ENCODE results near the gene PACS2.

Gene PACS2

DNA sequence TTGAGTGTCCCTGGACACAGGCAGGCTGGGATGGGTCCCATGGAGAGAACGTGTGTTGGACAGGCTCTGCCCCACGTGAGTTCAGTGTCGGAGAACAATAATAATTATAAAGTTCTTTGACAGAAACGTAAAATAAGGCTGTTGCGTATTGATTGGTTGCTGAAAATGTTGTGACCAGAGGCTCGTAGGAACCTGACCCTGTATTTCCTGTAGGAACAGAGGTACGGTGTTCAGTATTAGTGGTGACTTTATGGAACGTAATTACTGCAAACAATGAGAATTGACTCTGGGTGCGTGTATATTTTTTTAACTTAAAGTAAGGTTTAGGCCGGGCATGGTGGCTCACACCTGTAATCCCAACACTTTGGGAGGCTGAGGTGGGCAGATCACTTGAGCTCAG is 112.9 kb downstream of the PACS2 start:
- TF ChIP-seq, protein P1, sequence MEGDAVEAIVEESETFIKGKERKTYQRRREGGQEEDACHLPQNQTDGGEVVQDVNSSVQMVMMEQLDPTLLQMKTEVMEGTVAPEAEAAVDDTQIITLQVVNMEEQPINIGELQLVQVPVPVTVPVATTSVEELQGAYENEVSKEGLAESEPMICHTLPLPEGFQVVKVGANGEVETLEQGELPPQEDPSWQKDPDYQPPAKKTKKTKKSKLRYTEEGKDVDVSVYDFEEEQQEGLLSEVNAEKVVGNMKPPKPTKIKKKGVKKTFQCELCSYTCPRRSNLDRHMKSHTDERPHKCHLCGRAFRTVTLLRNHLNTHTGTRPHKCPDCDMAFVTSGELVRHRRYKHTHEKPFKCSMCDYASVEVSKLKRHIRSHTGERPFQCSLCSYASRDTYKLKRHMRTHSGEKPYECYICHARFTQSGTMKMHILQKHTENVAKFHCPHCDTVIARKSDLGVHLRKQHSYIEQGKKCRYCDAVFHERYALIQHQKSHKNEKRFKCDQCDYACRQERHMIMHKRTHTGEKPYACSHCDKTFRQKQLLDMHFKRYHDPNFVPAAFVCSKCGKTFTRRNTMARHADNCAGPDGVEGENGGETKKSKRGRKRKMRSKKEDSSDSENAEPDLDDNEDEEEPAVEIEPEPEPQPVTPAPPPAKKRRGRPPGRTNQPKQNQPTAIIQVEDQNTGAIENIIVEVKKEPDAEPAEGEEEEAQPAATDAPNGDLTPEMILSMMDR (conservative IDR thresholded peaks at IDR 0.05; ENCODE audit: low read depth, low read length), result no peak
- no peak overlapping the region for H3K4me3 ChIP-seq (ENCODE audit: low read length)
- DNase-seq (ENCODE audit: low read depth), result no peak

DNA sequence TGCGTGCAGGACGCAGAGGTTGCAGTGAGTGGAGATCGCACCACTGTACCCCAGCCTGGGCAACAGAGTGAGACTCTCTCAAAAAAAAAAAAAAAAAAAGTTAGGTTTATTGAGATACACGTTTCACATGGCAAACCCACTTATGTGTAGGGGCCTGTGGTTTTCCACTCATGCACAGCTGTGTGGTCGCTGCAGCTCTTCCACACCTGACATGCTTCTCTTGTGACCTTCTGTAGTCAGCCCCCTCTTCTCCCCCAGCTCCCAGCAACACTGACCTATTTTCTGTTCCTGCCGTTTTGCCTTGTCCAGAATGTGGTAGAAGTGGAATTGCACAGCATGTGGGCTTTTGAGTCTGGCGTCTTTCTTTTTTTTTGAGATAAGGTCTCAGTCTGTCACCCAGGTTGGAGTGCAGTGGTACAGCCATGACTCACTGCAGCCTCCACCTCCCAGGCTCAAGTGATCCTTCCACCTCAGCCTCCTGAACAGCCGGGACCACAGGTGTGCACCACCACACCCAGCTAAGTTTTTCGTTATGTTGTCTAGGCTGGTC is 113.5 kb downstream of the PACS2 start:
- TF ChIP-seq, protein P1 (conservative IDR thresholded peaks at IDR 0.05; ENCODE audit: low read depth, low read length), result no peak
- H3K4me3 ChIP-seq (ENCODE audit: low read length), result no peak overlapping the region
- DNase-seq (ENCODE audit: low read depth), result no peak

DNA sequence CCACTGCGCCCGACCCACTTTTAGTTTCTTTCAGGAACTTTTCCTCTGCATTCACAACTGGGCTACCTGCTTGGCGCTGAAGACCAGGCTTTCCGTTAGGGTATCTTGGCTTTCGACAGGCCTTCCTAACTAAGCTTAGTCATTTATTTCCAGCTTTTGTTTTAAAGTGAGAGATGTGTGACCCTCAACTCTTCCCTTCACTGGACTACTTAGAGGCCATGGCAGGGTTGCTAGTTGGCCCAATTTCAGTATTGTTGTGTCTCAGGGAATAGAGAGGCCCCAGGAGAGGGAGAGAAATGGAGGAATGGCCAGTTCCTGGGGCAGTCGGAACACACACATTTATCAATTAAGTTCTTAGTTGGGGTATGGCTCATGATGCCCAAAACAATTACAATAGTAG is 115.5 kb downstream of the PACS2 start:
- TF ChIP-seq, protein P1 (conservative IDR thresholded peaks at IDR 0.05; ENCODE audit: low read depth, low read length), result no peak
- no peak for DNase-seq (ENCODE audit: low read depth)

DNA sequence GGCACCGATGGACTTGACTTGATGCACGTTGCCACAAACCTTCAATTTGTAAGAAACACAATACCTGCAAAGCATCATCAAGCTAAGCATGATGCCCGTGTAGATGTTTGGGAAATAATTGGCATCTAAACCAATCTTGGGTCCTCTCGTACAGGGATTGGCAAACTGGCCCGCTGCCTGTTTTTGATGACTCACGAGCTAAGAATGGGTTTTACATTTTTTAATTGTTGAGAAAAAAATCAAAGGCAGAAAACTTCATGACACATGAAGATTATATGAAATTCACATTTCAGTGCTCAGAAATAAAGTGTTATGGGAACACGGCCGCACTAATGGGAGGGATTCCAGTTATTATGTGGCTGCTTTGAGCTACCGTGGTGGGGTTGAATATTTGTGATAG is 116.0 kb downstream of the PACS2 start:
- peak; percentile 86 for DNase-seq (ENCODE audit: low read depth)
- H3K4me3 ChIP-seq (ENCODE audit: low read length), result no peak overlapping the region
- TF ChIP-seq, protein P1 (conservative IDR thresholded peaks at IDR 0.05; ENCODE audit: low read depth, low read length), result no peak

More for the DNA sequence above, 115.5 kb downstream of the PACS2 start:
- H3K4me3 ChIP-seq (ENCODE audit: low read length), result no peak overlapping the region

DNA sequence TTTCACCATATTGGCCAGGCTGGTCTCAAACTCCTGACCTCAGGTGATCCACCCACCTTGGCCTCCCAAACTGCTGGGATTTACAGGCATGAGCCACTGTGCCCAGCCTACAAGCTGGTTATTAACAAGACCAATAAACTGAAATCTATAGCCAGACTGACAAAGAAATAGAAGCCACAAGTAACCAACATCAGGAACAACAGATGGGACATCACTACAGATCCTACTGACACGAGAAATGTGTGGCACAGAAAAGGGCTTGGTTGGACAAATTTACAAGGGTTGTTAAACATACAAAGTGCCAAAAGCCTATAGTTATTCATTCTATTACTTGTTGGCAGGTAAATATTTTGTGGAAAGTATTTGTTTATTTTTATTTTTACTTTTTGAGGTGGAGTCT is 116.7 kb downstream of the PACS2 start:
- DNase-seq (ENCODE audit: low read depth), result no peak
- no peak overlapping the region for H3K4me3 ChIP-seq (ENCODE audit: low read length)
- TF ChIP-seq, protein P1 (conservative IDR thresholded peaks at IDR 0.05; ENCODE audit: low read depth, low read length), result no peak

DNA sequence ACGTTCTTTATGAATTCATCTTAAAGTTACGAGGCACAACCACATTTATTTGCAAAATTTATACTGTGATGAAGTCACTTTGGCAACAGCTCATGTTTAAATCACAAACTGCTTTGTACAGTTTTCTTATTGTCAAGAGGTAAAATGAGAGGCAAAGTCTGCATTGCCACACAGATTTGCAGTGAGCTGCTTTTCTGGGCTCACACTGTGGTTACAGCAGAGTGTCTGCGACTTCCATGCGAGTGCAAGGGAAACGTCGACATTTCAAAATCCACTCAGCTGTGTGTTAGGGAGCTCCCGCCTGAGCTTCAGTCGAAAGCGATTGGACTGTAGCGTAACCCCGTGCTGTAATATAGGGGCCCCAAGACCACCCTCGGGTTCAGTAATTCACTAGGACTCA is 118.1 kb downstream of the PACS2 start:
- no peak overlapping the region for H3K4me3 ChIP-seq (ENCODE audit: low read length)
- TF ChIP-seq, protein P1 (conservative IDR thresholded peaks at IDR 0.05; ENCODE audit: low read depth, low read length), result no peak
- DNase-seq (ENCODE audit: low read depth), result no peak

DNA sequence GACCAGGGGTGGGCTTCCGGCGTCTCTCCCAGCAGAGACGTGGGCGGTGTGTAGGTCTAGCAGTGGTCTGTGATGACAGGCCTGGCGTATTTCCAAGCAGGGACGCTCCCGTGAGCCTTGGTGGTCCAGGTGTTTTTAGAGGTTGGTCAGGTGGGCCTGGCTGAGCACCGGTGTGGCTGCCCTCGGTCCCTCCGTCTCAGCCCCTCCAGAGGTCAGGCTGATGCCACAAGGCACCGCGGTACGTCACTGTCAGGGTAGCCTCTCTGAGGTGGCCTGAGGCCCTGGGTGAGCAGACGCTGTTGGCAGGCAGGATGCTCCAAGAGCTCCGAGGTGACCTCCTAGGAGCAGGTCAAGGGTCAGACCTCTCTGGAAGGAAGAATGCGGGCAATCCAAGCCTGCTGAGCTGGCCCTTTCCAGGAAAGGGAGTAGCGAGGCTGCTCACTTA is 118.6 kb downstream of the PACS2 start:
- DNase-seq (ENCODE audit: low read depth), result no peak
- TF ChIP-seq, protein P1 (conservative IDR thresholded peaks at IDR 0.05; ENCODE audit: low read depth, low read length), result no peak
- no peak overlapping the region for H3K4me3 ChIP-seq (ENCODE audit: low read length)

All from retinal pigment epithelial cell (primary cell).